Heart right ventricle (tissue), 16 donors: ENCODE measurements around the gene GRK5. TPM values are rescaled to one million over a fixed set of nuclear protein-coding genes. Genes with fewer than 3 reads are reported as not detected.
"Not testable (repeated sequence)": the region's sequence is repeated elsewhere in the genome, so short reads cannot be mapped to it uniquely, and the experiment has no call there.

Experiments
- ATAC-seq, 8 donors: fragments of 200-7000 bp; cut with Tn5 transposase; one replicate each; pipeline ENCODE4 v1.9.1; 2020; ENCODE audit warnings: mild to moderate bottlenecking in 8 of 8, moderate library complexity in 8 of 8, moderate number of reproducible peaks in 1 of 8
- DNase-seq, 2 donors: peaks; one replicate each; pipeline ENCODE4 v3.0.0-alpha.2; 2020
- H3K27ac ChIP-seq, 10 donors: fragments of 200-600 bp; sonication (generic) in 2 of 10; one replicate each; pipeline versions ENCODE4 v1.5.0 to v1.8.0; 2020 to 2022; ENCODE audit warnings: mild to moderate bottlenecking in 3 of 10
- H3K27me3 ChIP-seq, 7 donors: fragments of 200-600 bp; one replicate each; pipeline ENCODE4 v1.8.0; 2021 to 2022; ENCODE audit warnings: mild to moderate bottlenecking in 2 of 7
- H3K36me3 ChIP-seq, 9 donors: fragments of 200-600 bp; sonication (generic) in 1 of 9; one replicate each; pipeline versions ENCODE4 v1.5.0 to v1.8.0; 2020 to 2022; ENCODE audit warnings: mild to moderate bottlenecking in 2 of 9
- H3K4me1 ChIP-seq, 9 donors: fragments of 200-600 bp; sonication (generic) in 1 of 9; one replicate each; pipeline versions ENCODE4 v1.5.0 to v1.8.0; 2020 to 2022; ENCODE audit warnings: mild to moderate bottlenecking in 4 of 9
- H3K4me3 ChIP-seq, 10 donors: fragments of 200-600 bp; sonication (generic) in 2 of 10; one replicate each; pipeline versions ENCODE4 v1.5.0 to v1.8.0; 2020 to 2022; ENCODE audit warnings: mild to moderate bottlenecking in 7 of 10, moderate library complexity in 2 of 10
- H3K9me3 ChIP-seq, 11 donors: fragments of 200-600 bp in 10 of 11; sonication (generic) in 2 of 11; one replicate each; pipeline versions ENCODE4 v1.5.0 to v1.8.0; 2013 to 2022; ENCODE audit warnings: mild to moderate bottlenecking in 2 of 11, control low read depth in 1 of 11, moderate library complexity in 1 of 11
- WGBS, 2 donors: extraction: QIAGEN DNeasy Blood & Tissue Kit; methylation state at CpG; one replicate each; pipeline ENCODE4 v1.1.7; 2013; ENCODE audit warnings: inconsistent platforms in 1 of 2; 5-methylcytosine and 5-hydroxymethylcytosine counted together
- intact Hi-C, 10 donors: fragments of 100-400 bp; cut with DNase I; formaldehyde crosslinking; loops; one replicate each; pipeline versions ENCODE4 v1.11.1 to v1.14.2; 2022
- polyA plus RNA-seq, 2 donors: library from polyadenylated mRNA; stranded (reverse); fragments of 200-250 nt; gene quantifications; one replicate each; pipeline ENCODE4 v1.2.3, GENCODE V29; 2013
- total RNA-seq, 10 donors: library from RNA; stranded (reverse); fragmentation: NEBNext Ultra II Directional in 3 of 10; extraction: Animal tissue kit (Norgen Biotek cat#: 25700) in 3 of 10; gene quantifications; one replicate each; pipeline versions ENCODE4 v1.2.1 to v1.2.4, GENCODE V29; 2021 to 2023
- TF ChIP-seq, protein P1 (sequence below), 9 donors: fragments of 200-600 bp; sonication (generic) in 2 of 9; IDR thresholded peaks; one replicate each; pipeline versions ENCODE4 v1.5.0 to v1.8.0; 2021 to 2022; ENCODE audit warnings: antibody characterized with exemption in 9 of 9, mild to moderate bottlenecking in 5 of 9, moderate library complexity in 1 of 9
- donor health status: Arrhythmogenic right ventricular cardiomyopathy.
- donor health status: ischemic (EF 13 %, LVEDD 7.1; RV severe dilation, severe dysfunction).
- donor health status: healthy with polysubstance abuse.
- donor health status: DM: no; HTN: yes; CAD: no.
- donor health status: DM: no; HTN: no; CAD: no.
- donor health status: ischemic (EF 25% LVEDD 6.9; RV normal size, moderate dysfunction).
- donor health status: ischemic (EF 25% LVEDD 5.7; RV mildly dilated, moderate dysfunction).
- donor health status: healthy.
- donor health status: DM: yes; HTN: yes; CAD: no.
- donor health status: Ischemic cardiomyopathy.
- donor health status: ischemic (EF 35%, LVEDD 5.7; RV mildly dilated, moderate dysfunction).
- donor health status: nonischemic (EF 11% LVEDD 7.7; RV severe dilation, severe dysfunction).
- donor health status: DM: yes; HTN: yes; CAD: no.
- donor health status: PGD.
- donor health status: ischemic (EF 29% LVEDD 5.4; RV normal size, mild dysfunction).
- donor health status: nonischemic (EF 23%, LVEDD 6.1; RV moderate dilation, normal function).

Gene GRK5
- total and polyA plus RNA-seq, 12 donors = 11.8 to 80.5 (median 26.6) TPM

DNA sequence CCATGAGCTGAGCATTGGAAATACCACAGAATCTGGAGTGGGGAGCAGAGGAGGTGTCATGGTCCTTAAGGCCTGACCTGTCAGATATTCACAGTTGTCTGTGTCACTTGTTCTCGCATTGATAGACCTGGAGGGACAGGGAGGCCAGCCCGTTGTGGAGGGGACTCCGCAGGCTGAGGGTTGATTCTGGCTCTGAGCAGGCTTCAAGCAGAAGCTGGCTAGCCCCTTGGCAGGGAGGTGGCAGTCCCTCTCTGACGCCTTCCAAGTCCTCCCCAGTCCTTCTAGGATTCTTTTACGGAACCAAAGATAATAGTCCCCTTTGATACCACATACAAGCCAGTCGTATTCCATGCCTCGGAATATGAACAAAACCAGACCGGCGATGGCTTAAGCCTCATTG is 65.4 kb downstream of the GRK5 start:
- intact Hi-C loops = loop anchor here in 1 of 10 donors (5.0 to 10.0 kb wide), 2 partner anchors 65 to 142 kb away; partner anchors contain the start of gene GRK5
- no peaks in the 10 kb centered on the region for H3K27me3 ChIP-seq
- ATAC-seq = no peak

DNA sequence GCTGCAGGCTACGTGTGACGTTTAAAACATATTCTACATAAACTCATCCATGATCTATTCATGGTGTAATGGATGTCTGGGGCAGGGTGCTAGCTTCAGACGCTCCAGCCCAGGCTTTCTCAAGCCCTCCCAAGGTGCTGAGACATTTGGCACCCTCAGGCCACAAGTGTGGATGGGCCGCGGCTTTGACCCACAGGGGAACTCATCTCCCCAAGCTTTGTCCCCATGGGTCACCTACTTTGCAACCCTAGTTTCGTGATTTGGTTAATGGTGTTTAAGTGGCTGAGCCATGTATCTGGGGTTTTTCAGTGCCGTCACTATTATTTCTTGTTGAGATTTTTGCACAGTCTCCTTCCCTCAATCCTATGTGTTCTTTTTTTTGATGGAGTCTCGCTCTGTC is 66.0 kb downstream of the GRK5 start:
- intact Hi-C loops = loop anchor here in 1 of 10 donors (5.0 to 10.0 kb wide), 2 partner anchors 66 to 141 kb away; partner anchors contain the start of gene GRK5
- TF ChIP-seq, protein P1, sequence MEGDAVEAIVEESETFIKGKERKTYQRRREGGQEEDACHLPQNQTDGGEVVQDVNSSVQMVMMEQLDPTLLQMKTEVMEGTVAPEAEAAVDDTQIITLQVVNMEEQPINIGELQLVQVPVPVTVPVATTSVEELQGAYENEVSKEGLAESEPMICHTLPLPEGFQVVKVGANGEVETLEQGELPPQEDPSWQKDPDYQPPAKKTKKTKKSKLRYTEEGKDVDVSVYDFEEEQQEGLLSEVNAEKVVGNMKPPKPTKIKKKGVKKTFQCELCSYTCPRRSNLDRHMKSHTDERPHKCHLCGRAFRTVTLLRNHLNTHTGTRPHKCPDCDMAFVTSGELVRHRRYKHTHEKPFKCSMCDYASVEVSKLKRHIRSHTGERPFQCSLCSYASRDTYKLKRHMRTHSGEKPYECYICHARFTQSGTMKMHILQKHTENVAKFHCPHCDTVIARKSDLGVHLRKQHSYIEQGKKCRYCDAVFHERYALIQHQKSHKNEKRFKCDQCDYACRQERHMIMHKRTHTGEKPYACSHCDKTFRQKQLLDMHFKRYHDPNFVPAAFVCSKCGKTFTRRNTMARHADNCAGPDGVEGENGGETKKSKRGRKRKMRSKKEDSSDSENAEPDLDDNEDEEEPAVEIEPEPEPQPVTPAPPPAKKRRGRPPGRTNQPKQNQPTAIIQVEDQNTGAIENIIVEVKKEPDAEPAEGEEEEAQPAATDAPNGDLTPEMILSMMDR (IDR thresholded peaks at IDR 0.05) = no peak
- H3K27me3 ChIP-seq = no peaks in the 10 kb centered on the region
- H3K4me3 ChIP-seq = no peak overlapping the region
- no peak for DNase-seq
- H3K4me1 ChIP-seq = peaks cover 29 to 95% (median 74%) of the 10 kb centered on the region in 9 donors
- no peak for ATAC-seq
- H3K36me3 ChIP-seq = no peaks in the 10 kb centered on the region
- 95% methylated on average over 8 of the region's 8 CpGs for WGBS, 2 donors
- H3K27ac ChIP-seq = peak overlapping the region in 4 of 10 donors; percentile 41 to 90 (median 86)
- no peaks in the 10 kb centered on the region for H3K9me3 ChIP-seq

More for the DNA sequence above, 65.4 kb downstream of the GRK5 start:
- TF ChIP-seq, protein P1 (IDR thresholded peaks at IDR 0.05) = no peak
- Histone ChIP-seq H3K4me1 (peaks cover 29 to 95% (median 81%) of the 10 kb centered on the region in 9 donors), H3K4me3 (no peak overlapping the region), H3K9me3 (no peaks in the 10 kb centered on the region), H3K27ac (peak overlapping the region in 9 of 10 donors; percentile 6 to 90 (median 86)), H3K36me3 (no peaks in the 10 kb centered on the region)
- no peak for DNase-seq
- WGBS, 2 donors = 81 to 83% methylated on average over 9 of the region's 9 CpGs

DNA sequence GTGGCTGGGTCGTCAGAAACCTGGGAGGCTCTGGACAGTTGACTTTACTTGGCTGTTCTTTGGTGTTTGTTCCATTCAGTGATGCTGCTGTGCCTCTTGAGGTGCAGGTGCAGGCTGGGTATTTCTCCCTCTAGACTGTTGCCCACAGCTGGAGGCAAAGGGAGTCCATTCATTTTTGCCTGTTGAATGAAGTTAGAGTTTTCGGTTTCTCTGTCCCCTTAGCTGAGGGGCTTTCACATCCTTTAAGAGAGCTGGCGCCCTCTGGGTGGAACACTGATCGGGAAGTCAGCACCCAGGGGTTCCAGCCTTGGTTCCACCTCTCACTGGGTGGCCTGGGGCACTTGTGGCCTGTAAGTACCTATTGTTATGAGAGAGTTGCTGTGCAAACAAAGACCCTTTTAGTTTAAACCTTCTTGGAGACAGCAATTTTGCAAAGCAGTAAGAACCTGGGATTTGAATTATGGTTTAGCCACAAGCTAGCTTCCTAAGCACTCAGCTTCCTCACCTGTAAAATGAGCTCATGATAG is 67.2 kb downstream of the GRK5 start:
- peak overlapping the region in 8 of 10 donors; percentile 6 to 45 (median 30) for H3K27ac ChIP-seq
- intact Hi-C loops = loop anchor here in 1 of 10 donors (5.0 to 10.0 kb wide), 2 partner anchors 67 to 140 kb away; partner anchors contain the start of gene GRK5

DNA sequence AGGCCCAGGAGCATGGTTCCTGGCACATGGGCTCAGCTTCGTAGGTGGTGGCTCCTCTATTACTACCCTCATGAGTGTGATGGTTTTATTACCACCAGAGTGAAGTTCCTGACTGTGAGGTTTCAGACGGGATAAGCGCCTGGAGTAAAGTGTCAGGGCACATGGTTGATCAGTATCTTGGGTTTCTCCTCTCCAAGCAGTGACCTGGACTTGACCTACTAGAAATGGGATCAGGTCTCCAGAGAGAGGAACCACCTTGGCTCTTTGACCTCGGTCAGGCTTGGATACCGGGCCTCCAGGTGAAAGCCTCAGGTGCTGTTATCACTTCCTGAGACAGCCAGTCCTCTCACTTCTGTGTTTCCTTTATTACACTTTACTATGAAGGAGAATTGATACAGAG is 67.7 kb downstream of the GRK5 start:
- 67 to 72% methylated on average over 5 of the region's 5 CpGs for WGBS, 2 donors
- peak overlapping the region in 8 of 10 donors; percentile 6 to 45 (median 30) for H3K27ac ChIP-seq
- ATAC-seq (no peak), DNase-seq (no peak)
- H3K9me3 ChIP-seq = no peaks in the 10 kb centered on the region
- intact Hi-C loops = loop anchor here in 1 of 10 donors (10.0 kb wide), 1 partner anchor 140 kb away; no protein-coding TSS in a partner anchor
- H3K4me3 ChIP-seq = no peak overlapping the region
- peaks cover 22 to 95% (median 63%) of the 10 kb centered on the region in 9 donors for H3K4me1 ChIP-seq
- no peaks in the 10 kb centered on the region for H3K27me3 ChIP-seq
- no peaks in the 10 kb centered on the region for H3K36me3 ChIP-seq
- TF ChIP-seq, protein P1 (IDR thresholded peaks at IDR 0.05) = no peak

More for the DNA sequence above, 67.2 kb downstream of the GRK5 start:
- H3K9me3 ChIP-seq = no peaks in the 10 kb centered on the region
- WGBS, 2 donors = 96 to 98% methylated on average over 4 of the region's 4 CpGs
- no peak for DNase-seq
- H3K27me3 ChIP-seq = no peaks in the 10 kb centered on the region
- H3K4me3 ChIP-seq = no peak overlapping the region
- ATAC-seq = no peak
- H3K36me3 ChIP-seq = no peaks in the 10 kb centered on the region
- TF ChIP-seq, protein P1 (IDR thresholded peaks at IDR 0.05) = no peak
- H3K4me1 ChIP-seq = peaks cover 25 to 95% (median 63%) of the 10 kb centered on the region in 9 donors

DNA sequence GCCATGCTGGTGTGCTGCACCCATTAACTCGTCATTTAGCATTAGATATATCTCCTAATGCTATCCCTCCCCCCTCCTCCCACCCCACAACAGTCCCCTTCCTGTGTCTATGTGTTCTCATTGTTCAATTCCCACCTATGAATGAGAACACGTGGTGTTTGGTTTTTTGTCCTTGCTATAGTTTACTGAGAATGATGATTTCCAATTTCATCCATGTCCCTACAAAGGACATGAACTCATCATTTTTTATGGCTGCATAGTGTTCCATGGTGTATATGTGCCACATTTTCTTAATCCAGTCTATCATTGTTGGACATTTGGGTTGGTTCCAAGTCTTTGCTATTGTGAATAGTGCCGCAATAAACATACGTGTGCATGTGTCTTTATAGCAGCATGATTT is 68.8 kb downstream of the GRK5 start:
- ATAC-seq, H3K4me3 ChIP-seq, H3K27me3 ChIP-seq, H3K9me3 ChIP-seq, DNase-seq, H3K27ac ChIP-seq, H3K36me3 ChIP-seq: not testable (repeated sequence)
- WGBS, 2 donors = 77% methylated on average over 2 of the region's 4 CpGs
- intact Hi-C loops = loop anchor here in 1 of 10 donors (10.0 kb wide), 1 partner anchor 139 kb away; no protein-coding TSS in a partner anchor
- peaks cover 25 to 95% (median 63%) of the 10 kb centered on the region in 9 donors for H3K4me1 ChIP-seq
